HG03457 (cell line): Measurements from ENCODE around the gene TBPL1.
"Not testable (repeated sequence)": the region's sequence is repeated elsewhere in the genome, so short reads cannot be mapped to it uniquely, and the experiment has no call there.

Experiments used
- ATAC-seq: cut with Tn5 transposase; IDR thresholded peaks from one replicate; pipeline ENCODE4 v1.9.1; 2021; ENCODE audit warnings: moderate number of reproducible peaks; ENCODE audit not compliant: unreplicated experiment

TBPL1 gene

DNA sequence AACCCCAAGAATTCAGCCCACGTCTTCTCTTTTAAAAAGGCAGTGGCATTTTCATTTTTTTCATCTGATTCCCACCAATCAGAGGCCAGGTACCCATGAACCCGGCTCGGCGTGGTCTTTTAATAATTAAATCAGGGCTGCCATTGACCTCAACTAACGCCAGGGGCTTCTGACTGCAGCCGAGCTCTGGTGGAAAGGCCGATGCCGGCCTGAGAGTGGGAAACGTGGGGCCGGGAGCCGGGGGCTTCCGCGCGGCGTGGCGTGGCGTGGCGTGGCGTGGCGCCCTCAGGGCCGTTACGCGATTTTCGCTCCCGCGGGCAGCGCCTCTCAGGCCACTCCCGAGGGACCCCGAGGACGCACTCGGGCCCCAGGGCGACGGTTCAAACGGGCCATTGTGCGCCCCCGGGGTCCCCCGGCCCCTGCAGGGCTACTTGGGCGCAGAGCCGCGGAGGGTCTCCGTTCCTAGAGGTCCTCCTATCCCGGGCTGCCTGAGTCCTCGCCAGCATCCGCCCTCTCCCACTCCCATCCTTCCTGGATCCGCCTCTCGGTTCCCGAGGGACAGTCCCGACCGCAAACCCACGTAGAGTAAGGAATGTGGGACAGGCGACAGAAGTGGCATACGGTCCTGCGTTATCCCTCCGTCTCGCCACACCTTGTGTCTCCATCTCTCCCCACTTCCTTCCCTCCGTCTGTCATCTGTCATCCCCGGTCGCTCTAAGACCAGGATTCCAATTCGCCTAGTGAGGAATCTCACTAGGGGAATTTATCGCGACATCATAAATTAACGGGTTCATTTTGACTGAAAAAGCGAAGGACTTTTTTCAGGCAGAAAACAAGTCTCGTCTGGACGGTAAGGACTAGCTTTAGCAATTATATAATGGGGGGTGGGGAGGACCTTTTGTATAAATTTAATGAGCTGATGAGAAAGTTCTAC is 876 bp upstream of the TBPL1 start:
- ATAC-seq = peak; percentile 60

GRCh38 chr6:133953634-133954415 is 801 bp downstream of the TBPL1 start:
- ATAC-seq = no peak

DNA sequence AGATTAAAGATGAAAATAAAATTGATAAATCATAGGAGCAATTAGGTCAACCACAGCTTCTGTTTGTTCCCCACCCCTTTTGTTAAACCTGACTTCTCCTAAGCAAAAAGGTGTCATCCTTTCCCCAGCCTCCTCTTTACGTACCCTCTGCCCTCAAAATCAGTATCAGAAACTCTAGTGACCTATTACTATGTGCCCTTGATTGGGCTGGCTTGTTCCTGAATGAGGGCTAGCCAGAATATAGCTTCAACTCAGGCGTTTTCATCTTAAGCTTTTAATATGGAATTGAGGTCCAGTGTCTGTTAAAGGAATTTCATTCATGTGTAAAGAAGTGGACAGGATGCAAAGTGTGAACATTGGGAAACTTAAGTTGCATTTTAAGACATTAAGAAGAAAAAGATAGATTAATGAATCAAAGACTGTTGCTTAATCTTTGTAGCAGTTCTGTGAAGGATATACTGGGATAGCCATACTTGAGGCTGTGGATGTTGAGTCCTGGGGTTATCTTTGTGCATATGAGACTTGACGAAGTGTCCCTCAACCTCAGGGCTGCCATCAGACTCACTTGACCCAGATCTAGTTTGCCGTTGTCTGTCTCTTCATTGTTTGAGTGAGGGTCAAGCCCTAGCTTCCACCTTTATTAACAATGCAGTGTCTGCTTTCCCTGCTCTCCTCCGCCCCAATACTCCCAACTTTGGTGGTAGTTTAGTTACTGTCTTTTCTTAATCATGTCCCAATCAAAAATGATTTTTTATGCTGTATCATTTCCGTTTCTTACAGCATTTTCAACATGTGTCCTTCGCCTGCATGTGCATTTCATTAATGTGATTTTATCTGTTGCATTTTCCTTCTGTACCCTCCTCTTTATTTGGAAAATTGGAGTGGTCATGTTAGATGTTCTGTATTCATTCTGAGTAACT is 1.9 kb downstream of the TBPL1 start:
- no peak for ATAC-seq

DNA sequence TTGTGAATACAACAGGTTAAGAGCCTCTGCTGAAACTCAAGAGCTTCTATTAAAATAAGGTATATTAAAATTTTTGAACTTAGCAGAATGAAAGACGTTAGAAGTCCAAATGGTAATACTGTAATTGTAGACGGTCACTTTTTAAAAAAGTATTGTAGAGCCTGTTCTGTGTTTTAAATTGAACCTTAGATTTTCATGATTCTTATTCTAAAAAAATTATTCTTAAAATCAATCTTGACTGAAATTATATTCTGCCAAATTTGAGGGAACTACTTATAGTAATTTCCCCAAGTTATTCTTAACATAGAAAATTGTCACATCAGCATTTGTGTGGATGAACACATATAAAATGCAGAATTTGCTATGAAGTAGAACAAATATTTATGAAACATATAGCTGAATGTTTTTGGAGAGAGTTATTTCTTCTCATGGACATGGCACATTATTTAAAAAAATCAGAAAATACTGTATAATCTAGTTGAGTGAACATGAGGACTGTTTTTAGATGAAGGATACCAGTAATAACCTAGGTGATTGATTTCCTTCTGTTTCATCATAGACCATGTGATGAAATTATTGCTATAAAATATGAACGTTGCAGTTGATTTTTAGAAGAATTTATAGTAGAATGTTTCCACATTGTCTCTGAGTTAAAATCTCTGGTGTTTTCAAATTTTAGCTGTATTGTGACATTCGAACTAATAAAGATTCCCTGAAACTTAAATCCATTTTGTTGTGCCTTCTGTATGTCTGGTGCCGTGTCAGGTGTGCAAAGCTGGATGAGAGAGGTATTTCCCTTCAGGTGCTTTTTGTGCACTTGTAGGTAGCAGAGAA is 2.8 kb downstream of the TBPL1 start:
- ATAC-seq = no peak

- ATAC-seq = no peak
These were observed 3.5 kb downstream of the TBPL1 start for GRCh38 chr6:133956416-133957049.

- ATAC-seq = no peak
These were observed 4.2 kb downstream of the TBPL1 start for GRCh38 chr6:133957227-133957626.

DNA sequence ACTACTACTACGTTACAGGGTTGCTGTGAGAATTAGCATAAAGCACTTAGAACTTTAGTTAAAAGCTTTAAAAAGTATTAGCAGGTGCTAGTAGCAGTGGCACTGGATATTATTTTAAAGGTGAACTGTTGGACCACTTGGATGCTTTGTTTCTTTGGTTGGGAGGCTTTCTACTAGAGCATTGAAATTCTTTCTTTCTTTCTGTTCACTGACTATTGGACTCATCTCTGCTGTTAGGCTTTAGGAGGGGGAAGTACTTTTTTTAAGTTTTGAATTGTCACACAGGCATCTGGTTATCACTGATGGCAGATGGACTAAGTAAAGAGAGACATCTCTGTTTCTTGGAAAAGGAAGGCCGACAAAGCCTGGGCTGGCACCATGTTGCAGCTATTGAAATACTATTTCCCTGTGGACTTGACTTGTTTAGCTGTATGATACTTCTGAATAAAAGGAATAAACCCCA is 4.8 kb downstream of the TBPL1 start:
- ATAC-seq = no peak

DNA sequence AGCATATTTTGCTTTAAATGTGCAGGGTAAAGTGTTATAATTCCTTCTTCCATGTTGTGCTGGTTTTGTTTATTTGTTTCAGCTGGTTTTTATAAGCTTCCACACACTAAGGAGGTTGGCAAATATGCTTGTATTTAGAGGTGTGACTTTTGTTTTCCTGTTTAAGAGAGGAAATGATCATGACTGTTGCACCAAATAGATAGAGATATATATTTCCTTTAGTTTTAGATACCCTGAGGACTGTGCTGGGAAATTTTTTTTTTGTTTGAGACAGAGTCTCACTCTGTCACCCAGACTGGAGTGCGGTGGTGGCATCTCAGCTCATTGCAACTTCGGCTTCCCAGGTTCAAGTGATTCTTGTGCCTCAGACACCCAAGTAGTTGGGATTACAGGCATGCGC is 5.8 kb downstream of the TBPL1 start:
- ATAC-seq = no peak

DNA sequence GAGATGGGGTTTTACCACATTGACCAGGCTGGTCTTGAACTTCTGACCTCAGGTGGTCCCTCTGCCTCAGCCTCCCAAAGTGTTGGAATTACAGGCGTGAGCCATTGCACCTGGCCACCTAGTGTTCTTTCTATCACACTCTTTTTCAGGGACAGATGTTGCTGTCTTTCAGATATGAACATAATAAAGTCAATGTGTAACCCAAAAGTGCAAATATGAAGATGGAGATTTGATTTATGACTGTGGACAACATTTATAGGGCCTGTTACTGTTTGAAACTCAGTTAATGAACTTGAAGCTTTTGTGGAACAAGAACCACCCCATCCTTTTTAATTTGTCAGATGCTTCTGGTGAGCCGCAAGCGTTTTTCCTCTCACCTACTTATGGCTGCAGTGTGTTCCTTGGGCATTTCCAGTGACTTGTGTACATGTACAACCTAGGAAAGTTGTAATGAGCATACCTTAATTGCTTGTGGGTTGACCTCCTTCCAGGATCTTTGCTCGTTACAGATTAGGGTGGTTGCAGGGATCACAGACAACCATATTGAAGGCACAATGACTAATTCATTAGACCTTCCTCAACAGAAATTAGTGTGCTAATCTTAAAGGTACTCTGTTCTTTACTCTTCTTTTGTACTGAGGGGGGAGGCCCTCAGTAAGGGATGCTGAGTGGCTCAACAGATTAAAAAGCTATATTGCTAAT is 6.8 kb downstream of the TBPL1 start:
- ATAC-seq = no peak

- no peak for ATAC-seq
These were observed 8.8 kb downstream of the TBPL1 start for GRCh38 chr6:133961831-133962230.

DNA sequence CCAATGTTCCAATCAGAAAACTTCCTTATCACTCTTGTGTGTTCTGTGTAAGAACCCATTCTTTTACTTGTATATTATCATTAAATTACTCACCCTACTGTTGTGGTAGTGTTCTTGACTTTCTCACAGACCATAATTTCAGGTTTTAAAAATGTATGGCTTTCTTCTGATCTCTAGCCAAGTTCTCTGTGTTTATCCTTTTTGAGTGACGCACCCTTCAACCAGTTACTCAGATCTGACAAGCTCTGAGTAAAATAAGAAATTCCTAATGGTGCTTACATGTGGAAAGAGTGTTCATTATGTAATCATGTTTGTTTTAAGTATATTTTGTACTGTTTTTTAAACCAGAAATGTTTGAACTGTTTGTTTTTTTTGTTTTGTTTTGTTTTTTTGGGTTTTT is 11.0 kb downstream of the TBPL1 start:
- ATAC-seq = no peak

GRCh38 chr6:133964702-133965101 is 11.7 kb downstream of the TBPL1 start:
- no peak for ATAC-seq

DNA sequence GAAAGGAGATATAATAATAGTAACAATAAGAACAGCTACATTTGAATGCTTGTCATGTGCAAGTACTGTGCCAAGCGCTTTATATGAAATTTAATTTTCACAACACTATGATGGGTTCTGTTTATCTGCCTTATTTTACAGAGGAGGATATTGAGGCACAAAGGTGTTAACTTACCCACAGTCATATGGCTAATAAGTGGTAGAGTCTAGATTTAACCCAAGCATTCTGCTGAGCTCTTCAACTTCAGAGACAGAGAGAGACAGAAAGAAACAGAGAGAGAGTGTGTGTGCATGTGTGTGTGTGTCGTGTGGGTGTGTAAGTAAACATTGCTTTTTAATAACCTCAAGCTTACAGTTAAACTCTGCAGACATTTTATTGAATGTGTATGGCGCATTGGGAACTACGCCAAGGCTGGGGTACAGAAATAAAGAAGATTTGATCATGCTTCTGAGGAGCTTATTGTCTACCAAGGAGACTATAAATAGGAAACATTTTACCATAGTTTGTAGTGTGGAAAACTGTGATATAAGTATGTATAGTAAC is 12.9 kb downstream of the TBPL1 start:
- no peak for ATAC-seq

GRCh38 chr6:133966654-133967329 is 13.8 kb downstream of the TBPL1 start:
- ATAC-seq = peak; percentile 87

- no peak for ATAC-seq
These were observed 14.3 kb downstream of the TBPL1 start for GRCh38 chr6:133967347-133967746.

DNA sequence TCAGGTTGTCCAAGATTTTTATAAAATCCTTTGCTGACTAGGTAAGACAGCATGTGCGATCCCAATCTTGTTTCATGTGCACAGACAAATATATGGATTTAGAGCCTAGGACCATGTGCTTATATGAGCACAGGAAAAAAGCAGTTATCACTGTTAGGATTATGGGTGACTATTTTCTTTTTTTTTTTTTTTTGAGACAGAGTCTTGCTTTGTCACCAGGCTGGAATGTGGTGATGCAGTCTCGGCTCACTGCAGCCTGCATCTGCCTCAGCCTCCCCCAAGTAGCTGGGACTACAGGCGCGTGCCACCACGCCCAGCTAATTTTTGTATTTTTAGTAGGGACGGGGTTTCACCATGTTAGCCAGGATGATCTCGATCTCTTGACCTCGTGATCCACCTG is 14.8 kb downstream of the TBPL1 start:
- not testable (repeated sequence) for ATAC-seq

DNA sequence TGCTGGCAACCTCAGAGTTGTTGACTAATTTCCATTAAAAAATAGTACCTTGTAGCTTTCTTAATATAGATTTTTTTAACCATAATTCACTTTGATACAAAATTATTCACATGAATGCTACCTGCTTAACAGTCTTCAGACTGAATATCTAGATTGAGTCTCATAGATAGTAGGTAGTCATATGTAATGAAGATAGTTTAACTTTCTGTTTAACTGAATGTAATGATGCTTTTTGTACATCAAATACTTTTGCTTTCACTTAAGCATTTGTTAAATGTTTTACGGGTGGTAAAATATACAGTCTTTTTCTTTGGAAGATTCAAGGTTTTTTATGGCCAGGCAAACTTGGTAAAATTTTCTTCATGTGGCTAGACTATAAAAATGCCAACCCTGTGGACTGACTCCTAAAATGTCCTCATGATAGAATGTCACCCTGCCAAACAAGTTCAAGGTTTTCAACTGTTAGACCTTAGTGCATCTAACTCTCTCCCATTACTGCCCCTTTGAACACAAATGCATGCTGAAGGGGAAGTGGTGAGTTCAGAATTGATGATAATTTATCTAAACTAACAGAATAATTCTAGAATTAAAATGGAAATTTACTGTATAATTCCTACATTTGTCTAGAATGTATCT is 16.4 kb downstream of the TBPL1 start:
- ATAC-seq = no peak

DNA sequence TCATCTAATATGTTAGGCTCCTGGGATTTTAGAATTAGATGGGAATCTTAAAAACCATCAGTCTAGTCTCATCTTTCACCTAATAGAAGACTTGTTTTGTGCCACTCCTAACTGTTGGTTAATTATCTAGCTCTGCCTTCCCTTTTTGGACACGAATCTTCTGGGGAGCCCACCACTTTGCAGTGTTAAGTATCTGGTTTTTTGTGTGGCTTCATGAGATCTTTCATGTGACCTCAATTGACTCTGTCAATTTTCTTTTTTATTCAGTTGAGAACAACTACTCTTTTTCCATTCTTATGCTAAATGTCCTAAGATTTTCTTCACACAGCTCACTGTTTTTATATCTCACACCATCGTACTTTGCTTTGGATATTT is 16.9 kb downstream of the TBPL1 start:
- no peak for ATAC-seq
